NT2/D1 (cell line): Measurements from ENCODE around the gene SV2A.
"Not testable (repeated sequence)": the region's sequence is repeated elsewhere in the genome, so short reads cannot be mapped to it uniquely, and the experiment has no call there.

Experiments
- SUZ12 ChIP-seq: IDR thresholded peaks from 2 replicates; pipeline ENCODE4 v1.6.1; 2011; ENCODE audit not compliant: insufficient read length, insufficient read depth; ENCODE audit errors: extremely low read depth
- ZNF274 ChIP-seq: IDR thresholded peaks from 2 replicates; pipeline ENCODE4 v1.6.1; 2011; ENCODE audit warnings: mild to moderate bottlenecking, low read depth, low read length

DNA sequence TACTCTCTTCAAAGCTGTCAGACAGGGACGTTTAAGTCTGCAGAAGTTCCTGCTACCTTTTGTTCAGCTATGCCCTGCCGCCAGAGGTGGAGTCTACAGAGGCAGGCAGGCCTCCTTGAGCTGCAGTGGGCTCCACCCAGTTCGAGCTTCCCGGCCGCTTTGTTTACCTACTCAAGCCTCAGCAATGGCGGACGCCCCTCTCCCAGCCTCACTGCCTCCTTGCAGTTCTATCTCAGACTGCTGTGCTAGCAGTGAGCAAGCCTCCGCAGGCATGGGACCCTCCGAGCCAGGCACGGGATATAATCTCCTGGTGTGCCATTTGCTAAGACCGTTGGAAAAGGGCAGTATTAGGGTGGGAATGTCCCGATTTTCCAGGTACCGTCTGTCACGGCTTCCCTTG, 39.9 kb upstream of the SV2A start:
- not testable (repeated sequence) for TF ChIP-seq SUZ12, ZNF274
